Ureter (tissue), 1 donor: Measurements from ENCODE around the gene WDR12. TPM values are rescaled to one million over a fixed set of nuclear protein-coding genes. Genes with fewer than 3 reads are reported as not detected.
"Not testable (repeated sequence)": the region's sequence is repeated elsewhere in the genome, so short reads cannot be mapped to it uniquely, and the experiment has no call there.

Source experiments
- DNase-seq: peaks from one replicate; pipeline ENCODE4 v3.0.0-alpha.2; 2020; ENCODE audit warnings: low spot score
- total RNA-seq: library from RNA; stranded (reverse); gene quantifications from one replicate; pipeline ENCODE4 v1.2.4, GENCODE V29; 2023
- donor health status: DM: yes; HTN: yes; CAD: no.

The WDR12 gene
- 58.8 TPM for total RNA-seq

DNA sequence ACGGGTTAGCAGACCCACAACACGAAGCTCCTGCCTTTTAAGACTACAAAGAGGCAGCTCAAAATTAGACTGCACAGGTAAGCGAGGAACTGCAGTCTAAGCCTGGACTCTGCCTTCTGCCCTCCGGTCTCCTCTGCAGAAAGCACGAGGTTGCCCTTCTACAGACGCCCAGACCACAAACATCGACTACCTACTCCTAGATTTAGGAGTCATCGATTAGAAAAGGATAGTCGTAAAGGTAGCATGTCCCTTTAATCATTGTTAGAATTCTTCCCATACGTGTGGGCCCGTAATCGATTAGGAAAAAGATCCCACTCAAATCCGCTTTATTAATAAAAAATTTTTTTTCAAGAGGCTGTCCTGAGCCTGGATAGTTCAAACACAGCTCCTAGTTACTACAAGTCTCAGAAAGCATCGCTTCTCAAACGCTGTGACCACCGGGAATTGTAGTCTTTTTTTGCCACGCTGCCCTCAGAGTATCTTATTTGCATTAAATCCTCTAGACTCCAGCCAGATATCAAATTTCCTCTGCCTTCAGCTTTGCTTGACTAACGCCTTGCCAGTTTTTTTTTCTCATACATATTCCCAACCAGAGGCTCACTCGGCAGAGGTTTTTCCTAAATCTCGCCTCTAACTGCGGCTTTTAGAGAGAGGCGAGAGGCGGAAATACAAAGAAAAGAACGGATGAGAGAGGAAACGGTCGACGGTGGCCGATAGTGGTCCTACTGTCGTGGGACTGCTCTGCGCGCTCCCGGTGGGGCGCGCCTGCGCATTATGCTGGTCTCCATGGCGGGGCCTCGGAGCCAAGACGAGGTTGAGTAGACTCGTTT lies at the start of gene WDR12, which contains the start of gene CARF:
Gene WDR12, minus strand, starts transcription at position 162 of the 830 bp plus-strand sequence. CDS start 197 bp downstream, outside the sequence.
Gene CARF, plus strand, starts transcription at position 764 of the 830 bp plus-strand sequence. CDS start 29,628 bp downstream, outside the sequence.
- peak; percentile 93 for DNase-seq

DNA sequence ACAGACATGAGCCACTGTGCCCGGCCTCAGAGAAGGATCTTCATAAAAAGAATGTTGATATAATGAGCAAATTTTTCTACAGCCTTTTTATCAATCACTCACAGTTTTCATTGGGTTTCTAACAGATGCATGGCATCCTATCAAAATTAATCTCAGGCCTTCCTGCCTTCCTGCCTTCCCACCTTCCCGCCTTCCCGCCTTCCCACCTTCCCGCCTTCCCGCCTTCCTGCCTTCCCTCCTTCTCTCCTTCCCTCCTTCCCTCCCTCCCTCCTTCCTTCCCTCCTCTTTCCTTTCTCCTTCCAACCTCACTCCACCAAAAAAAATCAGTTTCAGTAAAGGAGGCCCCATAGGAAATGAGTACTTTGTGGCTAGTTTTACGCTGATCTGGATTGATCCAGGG lies 49.1 kb upstream of the WDR12 start:
- no peak for DNase-seq

DNA sequence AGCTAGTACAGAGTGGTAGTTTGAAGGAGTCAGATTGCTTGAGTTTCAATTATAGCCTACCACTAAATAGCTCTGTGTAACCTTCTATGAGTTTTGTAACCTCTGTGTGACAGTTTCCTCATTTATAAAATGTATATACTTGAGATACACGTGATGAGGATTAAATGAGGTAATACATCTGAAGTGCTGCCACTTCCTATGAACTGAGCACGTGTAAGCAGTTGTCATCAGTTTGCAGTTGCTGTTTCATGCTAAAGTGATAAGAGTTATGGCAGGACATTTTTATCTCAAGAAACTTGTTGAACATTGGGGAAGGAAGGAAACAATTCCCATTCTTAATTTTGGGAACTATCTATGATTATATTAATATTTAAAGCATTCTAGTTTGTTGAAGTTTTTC lies 39.1 kb upstream of the WDR12 start:
- no peak for DNase-seq

DNA sequence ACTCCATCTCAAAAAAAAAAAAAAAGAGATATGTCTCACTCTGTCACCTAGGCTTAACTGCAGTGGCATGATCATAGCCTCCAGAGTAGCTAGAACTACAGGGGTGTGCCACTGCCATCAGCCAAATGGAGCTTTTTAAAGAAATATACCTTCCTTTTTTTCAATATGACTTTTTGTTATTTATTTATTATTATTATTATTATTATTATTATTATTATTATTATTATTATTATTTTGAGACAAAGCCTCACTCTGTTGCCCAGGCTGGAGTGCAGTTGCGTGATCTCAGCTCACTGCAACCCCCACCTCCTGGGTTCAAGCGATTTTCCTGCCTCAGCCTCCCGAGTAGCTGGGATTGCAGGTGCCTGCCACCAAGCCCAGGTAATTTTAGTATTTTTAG lies 37.9 kb upstream of the WDR12 start:
- DNase-seq: not testable (repeated sequence)

DNA sequence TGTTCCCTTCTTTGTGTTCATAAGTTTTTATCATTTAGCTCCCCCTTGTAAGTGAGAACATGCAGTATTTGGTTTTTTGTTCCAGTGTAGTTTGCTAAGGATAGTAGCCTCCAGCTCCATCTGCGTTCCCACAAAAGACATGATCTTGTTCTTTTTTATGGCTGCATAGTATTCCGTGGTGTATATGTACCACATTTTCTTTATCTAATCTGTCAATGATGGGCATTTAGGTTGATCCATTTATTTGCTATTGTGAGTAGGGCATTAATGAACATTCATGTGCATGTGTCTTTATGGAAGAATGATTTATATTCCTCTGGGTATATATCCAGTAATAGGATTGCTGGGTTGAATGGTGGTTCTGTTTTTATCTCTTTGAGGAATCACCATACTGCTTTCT lies 34.0 kb upstream of the WDR12 start:
- no peak for DNase-seq

DNA sequence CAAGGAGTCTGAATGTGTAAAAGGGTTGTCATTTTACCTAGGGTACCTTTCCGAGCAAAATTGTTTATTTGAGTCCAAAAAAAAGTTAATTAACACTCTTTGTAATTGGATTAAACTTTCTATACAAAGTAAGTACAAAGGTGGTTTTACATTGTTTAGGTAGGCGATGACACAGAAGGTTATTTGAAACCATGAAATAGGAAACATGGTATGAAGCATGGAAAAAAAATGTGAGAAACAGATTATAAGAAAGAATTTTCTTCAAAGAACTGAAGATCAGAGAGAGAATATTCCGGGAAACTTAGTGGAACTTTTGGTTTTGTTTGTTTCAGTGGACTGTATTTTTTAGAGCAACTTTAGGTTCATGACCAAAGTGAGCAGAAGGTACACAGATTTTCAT lies 33.3 kb upstream of the WDR12 start:
- DNase-seq: no peak

DNA sequence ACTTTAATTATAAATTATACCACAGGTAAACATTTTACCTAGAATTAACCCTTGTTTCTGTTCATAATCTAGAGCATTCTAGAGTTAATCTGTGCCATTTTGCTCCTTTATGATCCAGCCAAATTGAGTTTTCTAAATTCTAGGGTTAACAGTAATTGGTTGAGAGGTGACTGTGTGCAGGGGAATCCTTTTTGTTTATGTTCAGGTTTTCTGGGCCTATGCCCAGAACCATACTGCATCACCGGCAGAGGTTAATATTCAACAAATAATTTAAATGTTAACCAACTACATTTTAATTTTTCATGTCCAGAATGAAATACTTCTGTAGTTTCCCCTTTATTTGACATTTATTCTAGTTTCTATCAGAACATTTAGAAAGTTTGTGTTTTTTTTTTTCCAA lies 32.9 kb upstream of the WDR12 start:
- no peak for DNase-seq

DNA sequence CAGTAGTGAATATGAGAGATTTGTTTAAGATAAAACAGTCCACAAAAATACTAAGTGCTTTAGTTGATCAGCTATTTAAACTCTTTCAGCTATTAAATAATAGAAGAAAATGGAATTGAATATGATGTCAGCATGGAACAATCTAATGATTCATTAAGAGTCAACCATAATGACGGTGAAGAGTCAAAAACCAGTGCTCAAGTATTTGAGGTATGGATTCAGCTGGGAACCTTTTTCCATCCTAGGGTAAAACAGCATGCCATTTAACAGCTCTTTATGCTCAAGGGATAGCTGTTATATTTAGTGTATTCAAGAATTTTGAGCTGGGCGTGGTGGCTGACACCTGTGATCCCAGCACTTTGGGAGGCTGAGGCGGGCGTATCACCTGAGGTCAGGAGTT lies 30.3 kb upstream of the WDR12 start:
- no peak for DNase-seq

DNA sequence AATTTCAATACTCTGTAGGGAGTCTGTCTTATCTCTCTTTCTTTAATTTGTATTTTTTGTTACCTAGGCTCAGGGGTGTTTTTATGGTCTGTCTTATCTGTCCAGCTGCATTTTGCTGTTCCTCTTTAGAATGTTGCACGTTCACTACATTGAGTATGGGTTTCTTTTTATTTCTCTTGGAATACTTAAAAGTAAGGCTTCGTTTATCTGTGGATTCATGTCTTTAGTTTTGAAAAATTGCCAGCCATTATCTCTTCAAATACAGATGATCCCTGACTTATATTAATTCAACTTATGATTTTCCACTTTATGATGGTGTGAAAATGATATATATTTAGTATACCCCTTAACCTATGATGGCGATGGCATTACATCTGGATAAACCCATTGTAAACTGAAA lies 27.5 kb upstream of the WDR12 start:
- DNase-seq: no peak

DNA sequence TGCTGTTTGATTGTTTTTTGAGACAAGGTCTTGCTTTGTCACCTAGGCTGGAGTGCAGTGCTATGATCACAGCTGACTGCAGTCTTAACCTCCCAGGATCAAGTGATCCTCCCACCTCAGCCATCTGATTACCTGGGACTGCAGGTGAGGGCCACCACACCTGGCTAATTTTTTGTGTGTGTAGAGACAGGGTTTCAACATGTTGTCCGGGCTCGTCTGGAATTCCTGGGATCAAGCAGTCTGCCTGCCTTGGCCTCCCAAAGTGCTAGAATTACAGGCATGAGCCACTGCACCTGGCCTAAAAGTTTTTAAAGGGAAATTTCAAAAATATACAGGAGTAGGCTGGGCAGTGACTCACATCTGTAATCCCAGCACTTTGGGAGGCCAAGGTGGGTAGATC lies 23.0 kb upstream of the WDR12 start:
- no peak for DNase-seq

DNA sequence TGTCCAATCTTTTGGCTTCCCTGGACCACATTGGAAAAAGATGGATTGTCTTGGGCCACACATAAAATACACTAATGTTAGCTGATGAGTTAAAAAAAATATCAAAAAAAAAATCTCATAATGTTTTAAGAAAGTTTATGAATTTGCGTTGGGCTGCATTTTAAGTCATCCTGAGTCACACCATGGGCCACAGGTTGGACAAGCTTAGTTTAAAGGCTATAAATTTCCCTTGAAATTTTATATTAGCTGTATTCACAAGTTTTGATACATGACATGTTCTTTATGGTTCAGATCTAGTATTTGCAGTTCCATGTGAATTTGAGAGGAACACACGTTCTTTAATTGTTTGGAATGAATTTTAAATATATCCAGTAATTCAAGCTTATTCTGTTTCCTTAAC lies 22.5 kb upstream of the WDR12 start:
- DNase-seq: no peak

DNA sequence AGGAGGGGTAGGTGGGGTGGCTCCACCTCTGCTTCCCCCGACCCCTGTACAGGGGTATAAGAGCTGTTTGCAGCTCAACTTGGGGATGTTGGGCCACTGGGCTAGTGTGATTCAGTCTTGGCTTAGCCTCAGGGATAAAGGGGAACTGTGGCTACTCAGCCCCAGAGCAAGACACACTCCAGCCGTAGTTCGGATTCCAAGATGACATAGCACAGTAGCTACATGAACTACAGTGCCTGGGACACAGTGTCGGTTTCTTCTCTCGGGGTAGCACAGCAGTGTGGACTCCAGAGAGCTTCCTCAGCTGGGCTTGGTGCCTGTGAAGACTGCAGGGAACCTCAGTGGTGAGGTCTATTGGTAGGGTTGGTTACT lies 21.7 kb upstream of the WDR12 start:
- no peak for DNase-seq

DNA sequence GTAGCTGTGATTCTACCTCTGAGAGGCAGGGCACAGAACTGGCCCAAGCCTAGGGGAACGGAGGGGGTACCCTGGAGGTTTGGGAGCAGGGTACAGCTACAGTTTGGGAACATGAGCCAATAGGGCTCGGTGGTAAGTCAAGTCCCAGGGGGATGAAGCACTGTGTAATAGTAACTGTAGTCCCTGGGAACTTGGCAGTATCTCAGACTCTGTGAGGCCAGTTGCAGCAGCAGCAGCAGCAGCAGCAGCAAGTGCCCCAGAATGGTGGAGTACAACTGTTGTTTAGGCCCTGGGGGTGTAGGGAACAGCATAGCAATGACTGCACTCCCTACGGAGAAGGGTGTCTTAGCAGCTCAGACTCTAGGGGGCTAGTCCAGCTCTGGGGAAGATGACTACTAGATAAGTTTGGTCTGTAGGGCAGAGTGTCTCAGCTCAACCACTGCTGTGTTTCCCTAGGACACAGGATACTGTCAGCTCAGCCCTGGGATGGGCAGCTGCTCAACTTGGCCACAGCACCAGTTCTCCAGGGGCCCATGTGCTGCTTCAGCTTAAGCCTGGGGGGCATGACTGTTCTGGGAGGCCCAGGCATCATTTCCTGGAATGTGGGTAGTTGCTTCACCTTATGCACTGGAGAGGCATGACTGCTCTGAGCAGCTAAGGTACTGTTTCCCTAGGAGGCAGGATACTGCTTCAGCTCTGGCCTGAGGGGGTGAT lies 21.1 kb upstream of the WDR12 start:
- DNase-seq: no peak

DNA sequence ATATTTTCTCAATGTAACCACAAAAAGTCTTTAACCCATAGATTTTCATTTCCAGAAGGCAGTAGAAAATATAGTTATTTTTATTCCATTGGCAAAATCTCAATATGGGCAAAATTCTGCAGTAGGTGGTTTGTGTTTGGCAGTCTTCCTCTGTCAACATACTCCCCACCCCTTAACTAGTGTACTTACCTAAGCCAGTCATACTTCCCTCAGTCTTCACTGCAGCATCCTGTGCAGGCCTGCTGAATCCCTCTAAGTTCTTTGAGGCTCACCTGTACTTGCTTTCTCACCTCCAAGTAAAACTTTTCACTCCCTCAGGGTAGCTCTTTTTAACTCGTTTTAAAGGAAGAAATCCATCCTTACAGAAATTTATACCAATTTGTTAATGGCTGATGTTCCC lies 7.4 kb upstream of the WDR12 start:
- no peak for DNase-seq

DNA sequence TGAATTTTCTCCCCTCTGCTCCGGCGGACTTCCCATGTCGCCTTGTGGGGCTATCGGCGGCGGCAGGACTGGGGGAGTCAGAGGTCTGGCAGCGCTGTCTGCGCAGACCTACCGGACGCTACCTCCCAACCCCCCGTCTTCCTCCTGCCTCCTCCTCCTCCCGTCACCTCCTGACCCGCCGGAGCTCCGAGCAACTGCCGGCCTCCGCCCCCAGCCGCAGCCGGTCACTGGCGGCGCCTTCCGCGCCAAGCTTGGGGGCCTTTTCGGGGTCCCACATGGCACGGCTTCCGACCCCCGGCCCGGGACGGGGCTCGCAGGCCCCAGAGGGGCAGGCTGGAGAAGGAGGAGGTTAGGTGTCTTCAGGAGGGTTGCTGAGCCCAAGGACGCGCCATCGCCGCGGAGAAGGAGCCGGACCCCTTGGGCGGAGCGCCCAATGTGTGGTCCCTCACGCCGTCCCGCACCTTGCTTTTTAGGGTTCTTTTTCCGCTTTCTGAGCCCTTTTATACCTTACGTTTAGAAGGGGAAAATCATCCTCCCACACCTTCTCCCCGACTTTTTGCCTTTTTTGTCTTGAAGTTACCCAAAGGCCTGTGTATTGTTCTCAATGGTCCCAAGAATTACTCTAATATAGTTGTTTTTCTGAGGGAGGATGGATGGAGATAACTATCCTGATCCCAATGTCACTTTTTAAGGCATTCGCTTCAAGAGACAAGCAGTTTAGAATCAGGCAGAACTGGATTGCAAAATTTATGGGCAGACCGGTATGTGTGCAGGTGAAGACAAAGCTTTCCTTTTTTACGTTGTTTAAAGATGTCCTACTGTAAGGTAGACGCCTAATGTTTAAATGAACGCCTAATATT lies 1.1 kb upstream of the WDR12 start:
- DNase-seq: not testable (repeated sequence)

DNA sequence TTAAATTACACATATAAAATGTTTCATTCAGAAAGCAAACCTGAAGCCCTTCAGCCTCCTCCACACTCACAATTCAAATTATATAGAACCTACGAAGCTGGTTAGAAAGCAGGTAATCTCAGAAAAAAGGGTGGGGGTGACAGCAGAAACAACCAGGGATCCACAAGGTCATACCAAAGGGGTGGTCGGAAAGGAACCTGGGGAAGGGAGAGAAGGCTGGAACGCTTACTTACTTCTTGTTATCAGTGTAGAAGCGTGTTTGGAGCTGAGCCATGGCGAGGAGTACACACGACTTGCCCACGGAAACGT lies 316 bp downstream of the WDR12 start:
- DNase-seq: peak; percentile 45

DNA sequence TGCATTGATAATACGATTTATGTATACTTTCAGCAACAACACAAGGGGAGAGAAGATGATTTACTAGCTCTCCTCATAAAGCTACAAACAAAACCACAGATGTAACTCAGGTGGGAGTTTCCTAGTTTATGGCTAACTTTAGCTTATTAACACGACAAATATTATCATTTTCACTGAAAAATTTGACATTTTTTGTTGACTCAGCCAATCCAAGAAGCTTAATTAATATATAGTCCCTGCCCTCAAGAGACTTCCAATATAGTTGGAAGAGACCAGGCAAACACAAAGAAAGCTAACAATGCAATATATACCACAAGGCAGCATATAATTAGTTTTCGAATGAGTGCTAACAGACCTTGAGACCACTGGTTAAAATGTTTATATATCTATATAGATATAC lies 775 bp downstream of the WDR12 start:
- no peak for DNase-seq

DNA sequence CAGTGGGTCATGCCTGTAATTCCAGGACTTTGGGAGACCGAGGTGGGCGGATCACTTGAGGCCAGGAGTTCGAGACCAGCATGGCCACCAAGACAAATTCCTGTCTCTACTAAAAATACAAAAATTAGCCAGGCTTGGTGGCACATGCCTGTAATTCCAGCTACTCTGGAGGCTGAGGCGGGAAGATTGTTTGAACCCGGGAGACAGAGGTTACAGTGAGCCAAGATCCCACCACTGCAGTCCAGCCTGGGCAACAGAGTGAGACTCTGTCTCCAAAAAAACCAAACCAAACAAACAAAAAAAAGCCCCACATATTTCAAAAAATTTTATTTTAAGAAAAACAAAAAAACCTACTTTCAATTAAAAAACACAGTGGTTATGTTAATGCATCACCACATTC lies 1.2 kb downstream of the WDR12 start:
- not testable (repeated sequence) for DNase-seq

DNA sequence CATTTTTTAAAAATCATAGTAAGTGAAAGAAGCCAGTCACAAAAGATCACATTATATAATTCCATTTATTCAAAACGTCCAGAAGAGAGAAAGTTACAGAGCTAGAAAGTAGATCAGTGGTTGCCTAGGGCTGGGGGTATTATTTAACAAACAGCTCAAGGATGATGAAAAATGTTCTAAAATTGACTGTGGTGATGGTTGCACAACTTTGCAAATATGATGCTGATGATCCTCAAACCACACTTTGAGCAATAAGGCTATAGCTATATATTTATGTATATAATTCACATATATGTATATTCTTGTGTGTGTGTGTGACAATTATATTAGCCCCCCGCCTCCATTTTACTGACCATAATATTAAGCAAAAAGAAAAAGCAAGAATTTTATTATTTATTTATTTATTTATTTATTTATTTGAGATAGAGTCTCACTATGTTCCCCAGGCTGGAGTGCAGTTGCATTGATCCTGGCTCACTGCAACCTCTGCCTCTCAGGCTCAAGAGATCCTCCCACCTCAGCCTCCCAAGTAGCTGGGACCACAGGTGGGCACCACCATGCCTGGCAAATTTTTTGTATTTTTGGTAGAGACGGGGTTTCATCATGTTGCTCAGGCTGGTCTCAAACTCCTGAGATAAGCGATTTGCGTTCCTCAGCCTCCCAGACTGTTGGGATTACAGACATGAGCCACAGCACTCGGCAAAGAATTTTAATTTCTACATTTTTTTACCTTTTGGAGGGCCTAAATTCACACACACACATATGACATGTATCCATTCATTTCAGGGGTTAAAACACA lies 1.9 kb downstream of the WDR12 start:
- DNase-seq: no peak

DNA sequence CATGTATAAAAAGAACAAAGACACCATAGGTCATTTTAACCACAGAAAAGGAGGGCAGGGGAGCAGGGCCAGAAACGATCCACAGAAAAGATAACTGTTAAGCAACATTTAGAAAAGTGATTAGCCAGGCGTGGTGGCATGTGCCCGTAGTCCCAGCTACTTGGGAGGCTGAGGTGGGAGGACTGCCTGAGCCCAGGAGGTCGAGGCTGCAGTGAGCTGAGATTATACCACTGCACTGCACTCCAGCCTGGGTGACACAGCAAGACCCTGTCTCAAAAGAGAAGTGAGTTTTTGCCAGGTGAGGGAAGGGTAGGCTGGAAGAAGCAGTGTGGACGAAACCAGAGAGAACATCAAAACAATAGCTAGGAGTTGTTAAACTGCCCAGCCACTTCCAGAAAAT lies 3.3 kb downstream of the WDR12 start:
- DNase-seq: no peak

DNA sequence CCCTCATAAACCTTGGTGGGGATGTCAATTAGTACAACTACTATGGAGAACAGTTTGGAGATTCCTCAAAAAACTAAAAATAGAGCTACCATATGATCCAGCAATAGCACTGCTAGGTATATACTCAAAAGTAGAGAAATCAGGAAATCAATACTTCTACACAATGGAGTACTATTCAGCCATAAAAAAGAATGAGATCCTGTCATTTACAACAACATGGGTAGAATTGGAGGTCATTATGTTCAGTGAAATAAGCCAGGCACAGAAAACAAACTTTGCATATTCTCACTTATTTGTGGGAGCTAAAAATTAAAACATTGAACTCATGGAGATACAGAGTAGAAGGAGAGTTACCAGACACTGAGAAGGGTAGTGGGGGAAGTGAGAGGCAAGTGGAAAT lies 6.0 kb downstream of the WDR12 start:
- DNase-seq: not testable (repeated sequence)

DNA sequence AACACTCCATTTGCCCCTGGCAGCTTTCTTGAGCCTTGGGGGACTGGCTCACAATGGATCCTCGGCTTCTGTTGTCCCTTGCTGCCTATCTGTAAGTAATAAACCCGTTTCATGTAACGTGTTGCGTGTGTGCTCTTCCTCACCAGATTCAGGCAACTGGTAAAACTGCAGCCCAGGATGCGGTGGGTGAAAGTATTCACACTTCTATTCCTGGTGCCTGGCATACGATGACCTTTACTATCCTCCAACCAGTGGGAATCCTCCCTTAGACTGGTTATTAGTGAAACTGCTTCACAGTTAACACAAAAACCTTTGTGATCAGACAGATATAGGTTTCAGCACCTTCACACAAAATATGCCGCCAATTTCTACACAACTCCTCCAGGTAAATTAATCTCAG lies 26.3 kb downstream of the WDR12 start:
- DNase-seq: no peak
